ENCODE data around the gene DNAI2. TPM values are rescaled to one million over a fixed set of nuclear protein-coding genes. Genes with fewer than 3 reads are reported as not detected.

DNAI2 gene
- total RNA-seq: not detected
- polyA plus RNA-seq (2013, experiment 1 of 2): 0.89 TPM
- 0.50 TPM for polyA plus RNA-seq (2013, experiment 2 of 2)
- long read RNA-seq, experiment 1: 0 reads
- long read RNA-seq, experiment 2: 0 reads
- long read RNA-seq, experiment 3: 0 reads
- long read RNA-seq, experiment 4, partial matches to known transcripts: 2 of 2 reads
- long read RNA-seq, experiment 4, other reads (novel, unspliced or antisense): 0 of 2 reads

GRCh38 chr17:74274060-74274708 is at the start of gene DNAI2:
Gene DNAI2, plus strand, starts transcription at chr17:74274234. Its CDS starts 7,584 bp downstream, at chr17:74281818.
- H3K27me3 Mint-ChIP-seq (ENCODE audit: insufficient read depth): peaks cover 29% of the 10 kb centered on the region
- no peak within 1 kb of the TSS for H3K4me3 ChIP-seq (ENCODE audit: low read length)

GRCh38 chr17:74224959-74225725 is 48.9 kb upstream of the DNAI2 start:
- Mint-ChIP-seq H3K27me3 (ENCODE audit: insufficient read depth) (peaks cover 2% of the 10 kb centered on the region), H3K27ac (no peak overlapping the region), H3K9me3 (no peaks in the 10 kb centered on the region), H3K4me1 (no peaks in the 10 kb centered on the region), H3K4me3 (no peak overlapping the region), H3K36me3 (ENCODE audit: low read depth) (no peaks in the 10 kb centered on the region)
- H3K27me3 ChIP-seq (ENCODE audit: control insufficient read depth, insufficient read depth, low read length, poor library complexity, severe bottlenecking): no peaks in the 10 kb centered on the region
- H3K9ac ChIP-seq (ENCODE audit: extremely low read depth, low read length, poor library complexity, severe bottlenecking): no peak overlapping the region
- no peak for DNase-seq
- H3K27ac ChIP-seq (ENCODE audit: low read depth, low read length): no peak overlapping the region
- no peaks in the 10 kb centered on the region for H3K9me3 ChIP-seq (ENCODE audit: control insufficient read depth, low read length)
- H3K36me3 ChIP-seq (ENCODE audit: control insufficient read depth, insufficient read depth, low read length): no peaks in the 10 kb centered on the region
- no peaks in the 10 kb centered on the region for H3K4me1 ChIP-seq (ENCODE audit: control insufficient read depth, insufficient read depth, low read length)
- no peak overlapping the region for H3K4me3 ChIP-seq (ENCODE audit: low read length)
- TF ChIP-seq CTCF (conservative IDR thresholded peaks at IDR 0.05): peak; percentile 22
- WGBS, 2 experiments (ENCODE audit: insufficient coverage in 1 of 2, insufficient read length in 1 of 2): 92 to 97% methylated on average over 18 to 20 of the region's 20 CpGs

More at GRCh38 chr17:74274060-74274708, at the start of gene DNAI2:
- Mint-ChIP-seq H3K9me3 (no peaks in the 10 kb centered on the region), H3K4me1 (peaks cover 11% of the 10 kb centered on the region), H3K36me3 (ENCODE audit: low read depth) (no peaks in the 10 kb centered on the region), H3K4me3 (peak within 1 kb of the TSS; percentile 46), H3K27ac (no peak within 1 kb of the TSS)
- TF ChIP-seq CTCF (conservative IDR thresholded peaks at IDR 0.05): no peak
- H3K27me3 ChIP-seq (ENCODE audit: control insufficient read depth, insufficient read depth, low read length, poor library complexity, severe bottlenecking): peaks cover 20% of the 10 kb centered on the region
- H3K9ac ChIP-seq (ENCODE audit: extremely low read depth, low read length, poor library complexity, severe bottlenecking): no peak within 1 kb of the TSS
- DNase-seq: peak; percentile 86
- H3K36me3 ChIP-seq (ENCODE audit: control insufficient read depth, insufficient read depth, low read length): no peaks in the 10 kb centered on the region
- WGBS, 2 experiments (ENCODE audit: insufficient coverage in 1 of 2, insufficient read length in 1 of 2): 35 to 42% methylated on average over 8 to 33 of the region's 33 CpGs
- H3K27ac ChIP-seq (ENCODE audit: low read depth, low read length): peak within 1 kb of the TSS; percentile 96
- H3K4me1 ChIP-seq (ENCODE audit: control insufficient read depth, insufficient read depth, low read length): no peaks in the 10 kb centered on the region
- H3K9me3 ChIP-seq (ENCODE audit: control insufficient read depth, low read length): no peaks in the 10 kb centered on the region

GRCh38 chr17:74226252-74226651 is 47.8 kb upstream of the DNAI2 start:
- Mint-ChIP-seq H3K9me3 (no peaks in the 10 kb centered on the region), H3K4me1 (no peaks in the 10 kb centered on the region), H3K4me3 (no peak overlapping the region), H3K36me3 (ENCODE audit: low read depth) (no peaks in the 10 kb centered on the region), H3K27ac (peak overlapping the region; percentile 16), H3K27me3 (ENCODE audit: insufficient read depth) (peaks cover 2% of the 10 kb centered on the region)
- no peak for TF ChIP-seq CTCF (conservative IDR thresholded peaks at IDR 0.05)
- Histone ChIP-seq H3K27ac (ENCODE audit: low read depth, low read length) (no peak overlapping the region), H3K9ac (ENCODE audit: extremely low read depth, low read length, poor library complexity, severe bottlenecking) (no peak overlapping the region), H3K27me3 (ENCODE audit: control insufficient read depth, insufficient read depth, low read length, poor library complexity, severe bottlenecking) (no peaks in the 10 kb centered on the region), H3K4me1 (ENCODE audit: control insufficient read depth, insufficient read depth, low read length) (no peaks in the 10 kb centered on the region), H3K36me3 (ENCODE audit: control insufficient read depth, insufficient read depth, low read length) (no peaks in the 10 kb centered on the region), H3K9me3 (ENCODE audit: control insufficient read depth, low read length) (no peaks in the 10 kb centered on the region), H3K4me3 (ENCODE audit: low read length) (no peak overlapping the region)
- WGBS, 2 experiments (ENCODE audit: insufficient coverage in 1 of 2, insufficient read length in 1 of 2): 84 to 90% methylated on average over 4 to 6 of the region's 6 CpGs
- DNase-seq: no peak
